ENCODE data around the gene CBFA2T2. TPM values are rescaled to one million over a fixed set of nuclear protein-coding genes. Genes with fewer than 3 reads are reported as not detected.
A peak's percentile ranks its signal among the peaks of the same experiment; 100 is the strongest.

The CBFA2T2 gene
- total and polyA plus RNA-seq, 10 of the 15 experiments (the other 5 are each of a cell fraction or from before 2014, with no cell fraction given) = 0.61 to 8.6 (median 5.5) TPM

DNA sequence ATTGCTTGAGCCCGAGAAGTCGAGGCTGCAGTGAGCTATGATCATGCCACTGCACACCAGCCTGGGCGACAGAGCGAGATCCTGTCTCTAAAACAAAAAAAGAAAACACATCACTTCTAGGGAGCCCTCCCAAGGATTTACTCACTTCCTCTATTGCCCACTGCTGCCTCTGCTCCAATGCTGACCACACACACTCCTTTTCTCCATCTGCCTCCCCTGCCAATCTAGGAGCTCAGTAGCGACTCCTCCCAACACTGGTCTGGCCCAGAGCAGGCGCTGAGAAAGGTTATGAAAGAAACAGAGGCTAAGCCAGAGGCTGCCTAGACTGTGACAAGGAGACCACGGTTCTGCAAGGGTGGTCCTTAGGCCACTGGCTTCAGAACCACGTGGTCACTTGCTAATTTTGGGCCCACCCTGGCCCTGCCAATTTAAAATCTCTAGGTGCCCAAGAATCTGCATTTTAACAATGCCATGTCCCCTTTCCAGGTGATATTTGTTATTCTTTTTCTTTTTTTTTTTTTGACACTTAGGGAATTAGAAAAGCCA is 197.5 kb downstream of the CBFA2T2 start:
- Histone ChIP-seq H3K79me2 (ENCODE audit: control insufficient read depth, insufficient read depth, low read length) (peaks cover 26% of the 10 kb centered on the region), H2AFZ (ENCODE audit: control insufficient read depth, low read depth, low read length) (no peak overlapping the region), H3K9ac (ENCODE audit: control insufficient read depth, insufficient read depth, low read length) (no peak overlapping the region), H3K4me1 (ENCODE audit: control insufficient read depth, insufficient read depth, low read length) (peaks cover 26% of the 10 kb centered on the region), H3K4me2 (ENCODE audit: control insufficient read depth, insufficient read depth) (no peak overlapping the region), H3K9me3 (replicated peaks; ENCODE audit: control insufficient read depth, insufficient read depth, low read length) (no peaks in the 10 kb centered on the region), H3K4me3 (no peak overlapping the region), H3K27ac (ENCODE audit: control insufficient read depth, insufficient read depth) (no peak overlapping the region), H3K36me3 (ENCODE audit: control insufficient read depth in 2 of 2, insufficient read depth in 2 of 2, low read length in 1 of 2) (no peaks in the 10 kb centered on the region), H3K27me3 (replicated peaks in 1 of 2; ENCODE audit: control insufficient read depth in 2 of 2, insufficient read depth in 2 of 2, low read length in 1 of 2) (no peaks in the 10 kb centered on the region), H4K20me1 (ENCODE audit: control insufficient read depth, insufficient read depth) (no peaks in the 10 kb centered on the region)
- 89% methylated on average over 8 of the region's 8 CpGs for WGBS (ENCODE audit: insufficient coverage, insufficient replicate concordance, low lambda C conversion rate, missing lambda C conversion rate)
- DNase-seq (ENCODE audit: low read depth, low spot score) (no peak), ATAC-seq (no peak), FAIRE-seq (no peak)
- TF ChIP-seq SPI1 (IDR thresholded peaks at IDR 0.05; ENCODE audit: borderline replicate concordance, insufficient read depth, low read depth, low read length) (peak; percentile 71), POLR2AphosphoS5 (IDR thresholded peaks at IDR 0.05; ENCODE audit: low read length) (no peak)
- TF ChIP-seq, protein P1, sequence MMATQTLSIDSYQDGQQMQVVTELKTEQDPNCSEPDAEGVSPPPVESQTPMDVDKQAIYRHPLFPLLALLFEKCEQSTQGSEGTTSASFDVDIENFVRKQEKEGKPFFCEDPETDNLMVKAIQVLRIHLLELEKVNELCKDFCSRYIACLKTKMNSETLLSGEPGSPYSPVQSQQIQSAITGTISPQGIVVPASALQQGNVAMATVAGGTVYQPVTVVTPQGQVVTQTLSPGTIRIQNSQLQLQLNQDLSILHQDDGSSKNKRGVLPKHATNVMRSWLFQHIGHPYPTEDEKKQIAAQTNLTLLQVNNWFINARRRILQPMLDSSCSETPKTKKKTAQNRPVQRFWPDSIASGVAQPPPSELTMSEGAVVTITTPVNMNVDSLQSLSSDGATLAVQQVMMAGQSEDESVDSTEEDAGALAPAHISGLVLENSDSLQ (IDR thresholded peaks at IDR 0.05) = peak; percentile 34; the same call in 1 of the 2 replicates
- ChIA-PET SMC1A (ENCODE audit: uncharacterized antibody, unreplicated experiment) (interaction anchor here (1.5 kb wide), 1 partner anchor 12 kb away, joined by 5 read pairs; no protein-coding TSS in a partner anchor), RAD21 (ENCODE audit: unreplicated experiment) (interaction anchor here (0.9 to 1.9 kb wide), 3 partner anchors 19 to 91 kb away, joined by 3 to 5 read pairs (median 4); partner anchors contain the start of gene PXMP4), CTCF (interaction anchor here (1.1 to 5.6 kb wide), 2 partner anchors 20 to 196 kb away, joined by 3 to 38 read pairs; partner anchors contain the start of gene ACTL10), POLR2A (interaction anchor here (1.1 kb wide), 1 partner anchor 22 kb away, joined by 3 read pairs; no protein-coding TSS in a partner anchor)
- intact Hi-C loops (cut with micrococcal nuclease; ENCODE audit: unreplicated experiment) = loop anchor here (5.0 to 10.0 kb wide), 2 partner anchors 90 to 307 kb away; partner anchors contain the start of gene RALY
- BruUV-seq (replicated peaks) = no TSS peak
- in situ Hi-C loops (cut with MboI) = no loop called here
